H1 (cell line): ENCODE results near the gene GLRX5. TPM values are rescaled to one million over a fixed set of nuclear protein-coding genes. Genes with fewer than 3 reads are reported as not detected.

Experiments
- CBX8 ChIP-seq: fragments of 300-800, 300-1000 bp; sonication (generic); IDR thresholded peaks from 2 replicates; pipeline ENCODE4 v1.7.1; 2016; ENCODE audit warnings: low read depth, low read length, borderline replicate concordance
- CEBPB ChIP-seq: IDR thresholded peaks from 2 replicates; pipeline ENCODE4 v1.6.1; 2012; ENCODE audit warnings: low read depth, low read length
- CREB1 ChIP-seq: IDR thresholded peaks from 2 replicates; pipeline ENCODE4 v1.6.1; 2012; ENCODE audit warnings: inconsistent platforms
- HDAC2 ChIP-seq, 2 experiments: fragments of 300-600 bp in 1 of 2; sonication (generic) in 1 of 2; IDR thresholded peaks; 2 replicates each; pipeline ENCODE4 v1.6.1; 2011 to 2012; ENCODE audit warnings: low read depth in 2 of 2, low read length in 2 of 2, mild to moderate bottlenecking in 2 of 2, moderate library complexity in 2 of 2, borderline replicate concordance in 1 of 2, inconsistent platforms in 1 of 2
- RAD21 ChIP-seq, 2 experiments: IDR thresholded peaks in 1 of 2; conservative IDR thresholded peaks in 1 of 2; 2 replicates each; pipeline ENCODE4 v1.6.1; 2011; ENCODE audit warnings: low read depth in 2 of 2, low read length in 2 of 2, improper control_type of control experiment in 1 of 2, inconsistent platforms in 1 of 2, mild to moderate bottlenecking in 1 of 2, moderate library complexity in 1 of 2
- SRF ChIP-seq: IDR thresholded peaks from 2 replicates; pipeline ENCODE4 v1.6.1; 2011; ENCODE audit warnings: mild to moderate bottlenecking, low read depth, low read length, moderate library complexity
- TAF1 ChIP-seq: IDR thresholded peaks from 2 replicates; pipeline ENCODE4 v1.6.1; 2011; ENCODE audit warnings: mild to moderate bottlenecking, low read depth, low read length
- TEAD4 ChIP-seq: IDR thresholded peaks from 2 replicates; pipeline ENCODE4 v1.6.1; 2012; ENCODE audit warnings: low read depth, low read length, inconsistent platforms, mixed read lengths
- polyA plus RNA-seq, 7 experiments: library from polyadenylated mRNA; depleted of rRNA in 3 of 7; stranded (reverse) in 5 of 7; unstranded in 2 of 7; fragments of >200 nt in 5 of 7; fragments of 200-250 nt in 2 of 7; gene quantifications; 1 replicate in 5 of 7; 2 replicates in 1 of 7; 4 replicates in 1 of 7; pipeline versions ENCODE4 v1.2.1 to v1.2.3, GENCODE V29; 2011 to 2013; ENCODE audit warnings: missing spikeins in 2 of 7, mixed read lengths in 2 of 7
- total RNA-seq: library from RNA; stranded (reverse); fragmentation: NEBNext Ultra II Directional; extraction: Animal tissue kit (Norgen Biotek cat#: 25700); gene quantifications from 2 replicates; pipeline ENCODE4 v1.2.1, GENCODE V29; 2021

GLRX5 gene
- total and polyA plus RNA-seq, 2 of the 8 experiments (the other 6 are each of a cell fraction or from before 2014, with no cell fraction given), result 70.1 to 88.8 TPM

- TF ChIP-seq RAD21 (IDR thresholded peaks at IDR 0.05 in 1 of 2, conservative IDR thresholded peaks at IDR 0.05 in 1 of 2; ENCODE audit: low read depth in 2 of 2, low read length in 2 of 2) (no peak), CREB1 (no peak), SRF (no peak), CEBPB (no peak), CBX8 (no peak), TEAD4 (no peak), HDAC2 (IDR thresholded peaks at IDR 0.05; ENCODE audit: borderline replicate concordance in 1 of 2, low read depth in 2 of 2, low read length in 2 of 2) (no peak), TAF1 (no peak)
Observed at GRCh38 chr14:95549656-95550585, 15.1 kb downstream of the GLRX5 start (continued).
